ENCODE measurements around the gene MAML2. TPM values are rescaled to one million over a fixed set of nuclear protein-coding genes. Genes with fewer than 3 reads are reported as not detected.
A peak's percentile ranks its signal among the peaks of the same experiment; 100 is the strongest.

The MAML2 gene
- total and polyA plus RNA-seq, 8 donors = 2.4 to 11.8 (median 4.1) TPM

DNA sequence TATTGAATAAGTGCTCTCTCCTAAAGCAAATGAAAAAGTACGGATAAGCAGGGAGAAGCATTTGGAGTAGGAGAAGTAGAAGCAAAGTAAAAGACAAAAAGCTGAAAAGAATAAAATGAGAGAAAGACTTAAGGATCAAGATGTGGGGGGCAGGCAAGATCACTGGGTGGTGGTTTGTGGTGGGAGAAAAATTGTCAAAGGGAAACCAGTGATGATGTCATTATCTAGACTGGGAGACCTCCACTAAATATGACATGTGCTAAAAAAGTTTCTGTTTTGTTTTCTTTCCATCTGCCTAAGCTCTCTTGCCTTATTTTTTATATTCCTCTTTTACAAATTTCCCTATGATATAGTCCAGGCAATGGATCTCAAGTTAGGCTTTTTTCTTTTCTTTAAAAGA is 14.8 kb upstream of the MAML2 start:
- no peak overlapping the region for H3K4me3 ChIP-seq
- H3K9me3 ChIP-seq = no peaks in the 10 kb centered on the region
- H3K27me3 ChIP-seq = no peaks in the 10 kb centered on the region
- ATAC-seq = no peak
- no peaks in the 10 kb centered on the region for H3K36me3 ChIP-seq
- intact Hi-C loops (cut with DNase I) = no loop called here
- no peaks in the 10 kb centered on the region for H3K4me1 ChIP-seq
- TF ChIP-seq, protein P1, sequence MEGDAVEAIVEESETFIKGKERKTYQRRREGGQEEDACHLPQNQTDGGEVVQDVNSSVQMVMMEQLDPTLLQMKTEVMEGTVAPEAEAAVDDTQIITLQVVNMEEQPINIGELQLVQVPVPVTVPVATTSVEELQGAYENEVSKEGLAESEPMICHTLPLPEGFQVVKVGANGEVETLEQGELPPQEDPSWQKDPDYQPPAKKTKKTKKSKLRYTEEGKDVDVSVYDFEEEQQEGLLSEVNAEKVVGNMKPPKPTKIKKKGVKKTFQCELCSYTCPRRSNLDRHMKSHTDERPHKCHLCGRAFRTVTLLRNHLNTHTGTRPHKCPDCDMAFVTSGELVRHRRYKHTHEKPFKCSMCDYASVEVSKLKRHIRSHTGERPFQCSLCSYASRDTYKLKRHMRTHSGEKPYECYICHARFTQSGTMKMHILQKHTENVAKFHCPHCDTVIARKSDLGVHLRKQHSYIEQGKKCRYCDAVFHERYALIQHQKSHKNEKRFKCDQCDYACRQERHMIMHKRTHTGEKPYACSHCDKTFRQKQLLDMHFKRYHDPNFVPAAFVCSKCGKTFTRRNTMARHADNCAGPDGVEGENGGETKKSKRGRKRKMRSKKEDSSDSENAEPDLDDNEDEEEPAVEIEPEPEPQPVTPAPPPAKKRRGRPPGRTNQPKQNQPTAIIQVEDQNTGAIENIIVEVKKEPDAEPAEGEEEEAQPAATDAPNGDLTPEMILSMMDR (IDR thresholded peaks at IDR 0.05) = no peak
- no peak overlapping the region for H3K27ac ChIP-seq
- DNase-seq = no peak
- 94 to 95% methylated on average over 1 of the region's 1 CpG for WGBS, 2 donors
- FAIRE-seq = no peak

DNA sequence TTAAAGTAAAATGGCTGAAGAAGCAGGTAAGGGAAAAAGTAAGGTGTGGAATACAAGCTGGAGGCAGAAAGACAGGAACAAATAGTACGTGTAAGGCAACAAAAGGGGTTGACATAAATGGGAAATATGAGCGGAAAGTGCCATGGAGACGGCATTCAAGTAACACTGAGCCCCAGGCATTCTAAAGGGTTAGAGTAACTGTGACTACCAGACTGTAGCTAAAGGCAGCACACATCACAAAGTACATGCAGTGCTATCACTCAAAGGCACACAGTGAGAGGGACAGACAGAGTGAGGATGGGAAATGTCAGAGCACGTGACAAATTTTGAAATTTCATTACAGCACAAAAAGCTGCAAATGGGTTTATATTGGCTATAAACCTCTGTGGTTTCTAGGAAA is 13.9 kb upstream of the MAML2 start:
- TF ChIP-seq, protein P1 (IDR thresholded peaks at IDR 0.05) = no peak
- DNase-seq = no peak
- H3K36me3 ChIP-seq = no peaks in the 10 kb centered on the region
- H3K9me3 ChIP-seq = no peaks in the 10 kb centered on the region
- intact Hi-C loops (cut with DNase I) = no loop called here
- WGBS, 2 donors = 97 to 98% methylated on average over 4 of the region's 4 CpGs
- ATAC-seq = no peak
- no peak overlapping the region for H3K4me3 ChIP-seq
- no peaks in the 10 kb centered on the region for H3K4me1 ChIP-seq
- FAIRE-seq = no peak
- no peaks in the 10 kb centered on the region for H3K27me3 ChIP-seq
- H3K27ac ChIP-seq = no peak overlapping the region

DNA sequence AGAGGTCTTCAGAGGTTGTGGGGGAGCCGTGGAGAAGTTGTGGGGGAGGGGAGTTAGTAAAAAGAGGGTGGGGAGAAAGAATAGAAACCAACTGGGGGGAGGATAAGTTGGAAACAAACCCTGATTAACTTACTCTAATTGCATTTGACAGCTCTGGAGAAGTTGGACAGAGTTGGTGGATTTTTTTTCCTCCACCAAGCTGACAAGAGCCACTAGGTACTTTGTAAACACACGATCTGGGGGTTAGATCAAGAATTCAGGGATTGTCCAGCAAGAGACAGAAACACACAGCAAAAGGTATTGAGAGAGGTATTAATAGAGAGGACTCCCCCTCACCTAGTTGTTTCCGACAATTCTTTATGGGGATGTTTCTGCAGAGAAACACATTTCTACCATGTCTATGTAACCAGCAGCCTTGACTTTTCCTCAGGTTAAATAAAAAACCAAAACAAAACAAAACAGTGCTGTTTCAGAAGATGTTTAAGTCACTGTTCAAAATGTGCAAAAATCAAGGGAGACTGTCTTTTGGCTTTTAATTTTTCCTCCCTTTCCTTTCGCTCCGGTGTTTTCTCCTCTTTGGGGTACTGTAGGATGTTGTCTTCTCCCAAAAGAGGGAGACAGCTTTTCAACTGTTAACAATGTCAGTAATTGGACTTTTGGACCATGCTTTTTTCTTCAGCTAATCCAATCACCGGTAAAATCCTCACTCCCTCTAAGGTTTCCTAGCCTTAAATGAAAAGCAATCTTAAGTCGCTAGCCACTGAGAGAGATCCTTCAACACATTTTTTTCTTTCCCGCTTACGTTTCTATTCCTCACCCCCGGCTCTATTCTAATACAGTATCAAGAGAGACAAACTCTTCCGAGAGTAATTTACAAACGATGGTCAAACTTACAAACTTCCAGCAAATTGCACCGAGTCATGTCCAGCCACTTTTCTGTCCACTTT is 708 bp downstream of the MAML2 start:
- H3K36me3 ChIP-seq = no peaks in the 10 kb centered on the region
- H3K4me3 ChIP-seq = peak overlapping the region; percentile 29 to 56 (median 40)
- TF ChIP-seq, protein P1 (IDR thresholded peaks at IDR 0.05) = no peak
- peak overlapping the region; percentile 42 to 78 (median 60) for H3K27ac ChIP-seq
- WGBS, 2 donors = 3 to 4% methylated on average over 13 of the region's 13 CpGs
- H3K9me3 ChIP-seq = no peaks in the 10 kb centered on the region
- intact Hi-C loops (cut with DNase I) = no loop called here
- DNase-seq (no peak), FAIRE-seq (no peak), ATAC-seq (peak in 2 of 4 donors; percentile 1 to 3)
- H3K27me3 ChIP-seq = no peaks in the 10 kb centered on the region
- H3K4me1 ChIP-seq = peaks cover 0 to 11% (median 7%) of the 10 kb centered on the region in 3 donors

DNA sequence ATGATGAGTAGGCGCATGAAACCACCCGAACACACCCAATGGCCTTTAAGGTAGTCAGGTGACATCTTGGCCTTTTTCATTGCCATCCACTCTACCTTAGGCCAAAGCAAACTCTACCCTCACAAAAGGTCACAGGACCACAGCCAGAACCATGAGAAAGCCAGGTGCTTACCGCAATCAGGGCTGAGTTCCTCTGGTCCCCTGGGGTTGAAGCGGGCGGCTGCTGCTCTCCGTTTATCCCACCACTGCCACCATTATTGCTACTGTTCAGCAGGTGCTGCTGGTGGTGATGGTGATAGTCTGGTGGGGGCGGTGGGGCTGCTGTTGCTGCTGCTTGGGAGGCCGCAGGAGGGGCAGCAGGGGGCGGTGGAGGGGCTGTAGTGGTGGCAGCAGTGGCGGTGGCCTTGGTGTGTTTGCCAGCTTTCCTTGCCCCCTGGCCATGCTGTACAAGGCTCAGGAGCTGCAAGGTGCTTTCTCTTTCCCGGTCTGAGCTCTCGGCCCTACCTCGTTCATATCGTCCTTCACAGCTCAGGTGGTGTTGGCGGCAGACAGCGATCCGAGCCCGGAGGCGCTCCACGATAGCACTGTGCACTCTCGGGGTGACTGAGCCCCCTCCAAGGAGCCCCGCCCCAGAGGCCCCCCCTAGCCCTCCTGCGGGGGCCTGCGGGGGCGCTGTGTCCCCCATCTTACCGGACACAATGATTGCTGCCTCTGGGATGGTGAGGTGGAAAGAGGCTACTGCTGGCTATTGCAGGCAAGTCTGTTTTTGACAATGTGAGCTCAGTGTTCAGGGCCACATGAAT is 1.6 kb downstream of the MAML2 start:
- Histone ChIP-seq H3K27me3 (no peaks in the 10 kb centered on the region), H3K9me3 (no peaks in the 10 kb centered on the region), H3K27ac (peak overlapping the region in 3 of 4 donors; percentile 42 to 78 (median 78)), H3K36me3 (no peaks in the 10 kb centered on the region), H3K4me1 (peaks cover 0 to 12% (median 7%) of the 10 kb centered on the region in 3 donors), H3K4me3 (peak overlapping the region; percentile 26 to 56 (median 40))
- WGBS, 2 donors = 29 to 36% methylated on average over 22 to 26 of the region's 26 CpGs
- ATAC-seq (peak; percentile 29 to 58 (median 41)), FAIRE-seq (no peak), DNase-seq (peak; percentile 28 to 71 (median 36))
- TF ChIP-seq, protein P1 (IDR thresholded peaks at IDR 0.05) = peak in 1 of 4 donors; percentile 9
- intact Hi-C loops (cut with DNase I) = no loop called here

All from pancreas (tissue), 10 donors.